ENCODE results near the gene C16orf92. TPM values are rescaled to one million over a fixed set of nuclear protein-coding genes. Genes with fewer than 3 reads are reported as not detected.

Gene C16orf92
- total and polyA plus RNA-seq, 2 donors (not counting 3 experiments of a cell fraction or from before 2014, with no cell fraction given) = not detected

- DNase-seq (ENCODE audit: low read depth, low spot score) (no peak), FAIRE-seq (no peak)
- ChIA-PET POLR2A (no interaction called here), CTCF (interaction anchor here (2.4 to 3.8 kb wide), 4 partner anchors 14 to 304 kb away, joined by 10 to 26 read pairs (median 20); no protein-coding TSS in a partner anchor)
- Histone ChIP-seq H3K27me3 (ENCODE audit: control insufficient read depth in 2 of 2, insufficient read depth in 2 of 2, low read length in 2 of 2) (peaks cover under 1 to 2% of the 10 kb centered on the region in 2 experiments), H3K27ac (ENCODE audit: insufficient read depth, low read depth, low read length) (no peak overlapping the region), H3K4me2 (ENCODE audit: insufficient read depth, low read length) (no peak overlapping the region), H3K4me1 (ENCODE audit: control insufficient read depth, extremely low read depth, insufficient read depth, low read length) (no peaks in the 10 kb centered on the region), H3K79me2 (ENCODE audit: control insufficient read depth, insufficient read depth, low read length) (no peaks in the 10 kb centered on the region), H3K9me3 (replicated peaks; ENCODE audit: control insufficient read depth, insufficient read depth, low read length) (no peaks in the 10 kb centered on the region), H2AFZ (ENCODE audit: low read depth, low read length) (no peak overlapping the region), H3K36me3 (ENCODE audit: control insufficient read depth in 2 of 2, extremely low read depth in 1 of 2, insufficient read depth in 2 of 2, low read length in 2 of 2) (peaks cover 0 to 7% of the 10 kb centered on the region in 2 experiments), H3K4me3 (replicated peaks in 1 of 3; ENCODE audit: insufficient read depth in 1 of 3, low read depth in 1 of 3, low read length in 3 of 3) (no peak overlapping the region), H3K9me1 (replicated peaks; ENCODE audit: control insufficient read depth, extremely low read depth, insufficient read depth, low read length) (no peaks in the 10 kb centered on the region), H3K9ac (replicated peaks; ENCODE audit: extremely low read depth, insufficient read depth, low read length) (no peak overlapping the region), H4K20me1 (replicated peaks; ENCODE audit: control insufficient read depth, extremely low read depth, insufficient read depth, low read length) (no peaks in the 10 kb centered on the region)
- BruUV-seq (replicated peaks) = no TSS peak
- dilution Hi-C loops (cut with MboI; ENCODE audit: extremely low pct_ligation_motif_present, low sequenced_read_pairs) (no loop called here), intact Hi-C loops (cut with micrococcal nuclease) (no loop called here)
- no peak for TF ChIP-seq JUN (IDR thresholded peaks at IDR 0.05; ENCODE audit: borderline replicate concordance, insufficient read depth, insufficient read length, low read depth)
- TF ChIP-seq EZH2 (IDR thresholded peaks at IDR 0.05; ENCODE audit: borderline replicate concordance, low read depth, low read length, severe bottlenecking) = no peak
- no peak for TF ChIP-seq MAX (IDR thresholded peaks at IDR 0.05; ENCODE audit: insufficient read depth, insufficient read length)
Observed at GRCh38 chr16:30004424-30004776, 18.6 kb upstream of the C16orf92 start.

GRCh38 chr16:30004811-30005242 lies 18.2 kb upstream of the C16orf92 start:
- intact Hi-C loops (cut with micrococcal nuclease) = loop anchor here (1.0 kb wide), 1 partner anchor 9 kb away; the partner anchor contains the start of gene INO80E
- ChIA-PET CTCF (interaction anchor here (0.6 to 3.8 kb wide), 9 partner anchors 10 to 305 kb away, joined by 3 to 26 read pairs (median 10); partner anchors contain the start of genes ASPHD1 and TMEM219), POLR2A (no interaction called here)
- Histone ChIP-seq H3K9ac (replicated peaks; ENCODE audit: extremely low read depth, insufficient read depth, low read length) (no peak overlapping the region), H3K27ac (ENCODE audit: insufficient read depth, low read depth, low read length) (no peak overlapping the region), H3K9me1 (replicated peaks; ENCODE audit: control insufficient read depth, extremely low read depth, insufficient read depth, low read length) (no peaks in the 10 kb centered on the region), H3K27me3 (ENCODE audit: control insufficient read depth in 2 of 2, insufficient read depth in 2 of 2, low read length in 2 of 2) (peaks cover 2 to 5% of the 10 kb centered on the region in 2 experiments), H2AFZ (ENCODE audit: low read depth, low read length) (no peak overlapping the region), H3K4me3 (replicated peaks in 1 of 3; ENCODE audit: insufficient read depth in 1 of 3, low read depth in 1 of 3, low read length in 3 of 3) (no peak overlapping the region), H3K4me1 (ENCODE audit: control insufficient read depth, extremely low read depth, insufficient read depth, low read length) (no peaks in the 10 kb centered on the region), H4K20me1 (replicated peaks; ENCODE audit: control insufficient read depth, extremely low read depth, insufficient read depth, low read length) (no peaks in the 10 kb centered on the region), H3K79me2 (ENCODE audit: control insufficient read depth, insufficient read depth, low read length) (no peaks in the 10 kb centered on the region), H3K9me3 (replicated peaks; ENCODE audit: control insufficient read depth, insufficient read depth, low read length) (no peaks in the 10 kb centered on the region), H3K36me3 (ENCODE audit: control insufficient read depth in 2 of 2, extremely low read depth in 1 of 2, insufficient read depth in 2 of 2, low read length in 2 of 2) (peaks cover 0 to 7% of the 10 kb centered on the region in 2 experiments), H3K4me2 (ENCODE audit: insufficient read depth, low read length) (no peak overlapping the region)
- dilution Hi-C loops (cut with MboI; ENCODE audit: extremely low pct_ligation_motif_present, low sequenced_read_pairs) = no loop called here
- no TSS peak for BruUV-seq (replicated peaks)
- DNase-seq (ENCODE audit: low read depth, low spot score) = no peak
- no peak for FAIRE-seq
- no peak for TF ChIP-seq EZH2 (IDR thresholded peaks at IDR 0.05; ENCODE audit: borderline replicate concordance, low read depth, low read length, severe bottlenecking)
- no peak for TF ChIP-seq MAX (IDR thresholded peaks at IDR 0.05; ENCODE audit: insufficient read depth, insufficient read length)
- TF ChIP-seq MYC (IDR thresholded peaks at IDR 0.05; ENCODE audit: low read depth, low read length) = no peak
- TF ChIP-seq POLR2AphosphoS5 (IDR thresholded peaks at IDR 0.05; ENCODE audit: insufficient read depth, low read depth, low read length) = no peak
- no peak for TF ChIP-seq GATA2 (IDR thresholded peaks at IDR 0.05; ENCODE audit: insufficient read depth, insufficient read length, low read depth, low read length)
- no peak for TF ChIP-seq POLR2A (IDR thresholded peaks at IDR 0.05; ENCODE audit: low read depth, low read length)
- TF ChIP-seq JUN (IDR thresholded peaks at IDR 0.05; ENCODE audit: borderline replicate concordance, insufficient read depth, insufficient read length, low read depth) = no peak
- no peak for TF ChIP-seq CTCF (IDR thresholded peaks at IDR 0.05; ENCODE audit: extremely low read depth in 1 of 2, insufficient read depth in 1 of 2, low read depth in 1 of 2, low read length in 2 of 2)
- no peak for TF ChIP-seq FOS (IDR thresholded peaks at IDR 0.05; ENCODE audit: borderline replicate concordance, insufficient read depth, low read length)

All from endothelial cell of umbilical vein (primary cell).